ENCODE results near the gene CUL4B. TPM values are rescaled to one million over a fixed set of nuclear protein-coding genes. Genes with fewer than 3 reads are reported as not detected.
"Not testable (repeated sequence)": the region's sequence is repeated elsewhere in the genome, so short reads cannot be mapped to it uniquely, and the experiment has no call there.

Gene CUL4B
- total and polyA plus RNA-seq, 2 donors (not counting 3 experiments of a cell fraction or from before 2014, with no cell fraction given) = 22.2 to 90.0 TPM

DNA sequence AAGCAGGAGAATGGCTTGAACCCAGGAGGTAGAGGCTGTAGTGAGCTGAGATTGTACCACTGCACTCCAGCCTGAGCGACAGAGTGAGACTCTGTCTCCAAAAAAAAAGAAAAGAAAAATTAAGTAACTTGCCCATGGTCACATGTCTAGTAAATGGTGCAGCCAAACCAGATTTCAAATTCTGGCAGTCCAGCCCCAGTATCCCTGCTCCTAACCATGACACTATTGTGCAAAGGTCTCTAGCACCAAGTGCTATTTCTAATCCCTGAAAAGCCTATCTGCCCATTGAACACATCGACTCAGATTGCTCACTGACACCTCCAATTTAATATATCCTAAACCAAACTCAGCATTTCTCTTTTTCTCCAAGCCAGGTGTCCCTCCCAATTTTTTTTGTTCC is 84.0 kb downstream of the CUL4B start:
- Histone ChIP-seq H4K20me1 (replicated peaks; ENCODE audit: control insufficient read depth, extremely low read depth, insufficient read depth, low read length) (no peaks in the 10 kb centered on the region), H3K4me2 (ENCODE audit: insufficient read depth, low read length) (no peak overlapping the region), H3K4me1 (ENCODE audit: control insufficient read depth, extremely low read depth, insufficient read depth, low read length) (no peaks in the 10 kb centered on the region), H3K27ac (ENCODE audit: insufficient read depth, low read depth, low read length) (no peak overlapping the region), H3K9ac (replicated peaks; ENCODE audit: extremely low read depth, insufficient read depth, low read length) (no peak overlapping the region), H3K9me1 (replicated peaks; ENCODE audit: control insufficient read depth, extremely low read depth, insufficient read depth, low read length) (no peaks in the 10 kb centered on the region), H2AFZ (ENCODE audit: low read depth, low read length) (no peak overlapping the region), H3K4me3 (replicated peaks in 1 of 3; ENCODE audit: insufficient read depth in 1 of 3, low read depth in 1 of 3, low read length in 3 of 3) (no peak overlapping the region), H3K79me2 (ENCODE audit: control insufficient read depth, insufficient read depth, low read length) (no peaks in the 10 kb centered on the region), H3K27me3 (ENCODE audit: control insufficient read depth in 2 of 2, insufficient read depth in 2 of 2, low read length in 2 of 2) (no peaks in the 10 kb centered on the region), H3K36me3 (ENCODE audit: control insufficient read depth in 2 of 2, extremely low read depth in 1 of 2, insufficient read depth in 2 of 2, low read length in 2 of 2) (no peaks in the 10 kb centered on the region), H3K9me3 (replicated peaks; ENCODE audit: control insufficient read depth, insufficient read depth, low read length) (no peaks in the 10 kb centered on the region)
- DNase-seq (ENCODE audit: low read depth, low spot score) (no peak), FAIRE-seq (no peak)
- POLR2A ChIA-PET = no interaction called here
- intact Hi-C loops (cut with micrococcal nuclease) = no loop called here
- dilution Hi-C loops (cut with MboI; ENCODE audit: extremely low pct_ligation_motif_present, low sequenced_read_pairs) = no loop called here
- no TSS peak for BruUV-seq (replicated peaks)
- CTCF ChIA-PET = interaction anchor here (1.9 to 2.6 kb wide), 4 partner anchors 9 to 263 kb away, joined by 4 to 25 read pairs (median 10); no protein-coding TSS in a partner anchor
- TF ChIP-seq MYC (IDR thresholded peaks at IDR 0.05; ENCODE audit: low read depth, low read length) (no peak), POLR2A (IDR thresholded peaks at IDR 0.05; ENCODE audit: low read depth, low read length) (no peak), JUN (IDR thresholded peaks at IDR 0.05; ENCODE audit: borderline replicate concordance, insufficient read depth, insufficient read length, low read depth) (no peak)
- TF ChIP-seq, protein P1, sequence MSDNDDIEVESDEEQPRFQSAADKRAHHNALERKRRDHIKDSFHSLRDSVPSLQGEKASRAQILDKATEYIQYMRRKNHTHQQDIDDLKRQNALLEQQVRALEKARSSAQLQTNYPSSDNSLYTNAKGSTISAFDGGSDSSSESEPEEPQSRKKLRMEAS (IDR thresholded peaks at IDR 0.05; ENCODE audit: insufficient read depth, insufficient read length) = no peak

DNA sequence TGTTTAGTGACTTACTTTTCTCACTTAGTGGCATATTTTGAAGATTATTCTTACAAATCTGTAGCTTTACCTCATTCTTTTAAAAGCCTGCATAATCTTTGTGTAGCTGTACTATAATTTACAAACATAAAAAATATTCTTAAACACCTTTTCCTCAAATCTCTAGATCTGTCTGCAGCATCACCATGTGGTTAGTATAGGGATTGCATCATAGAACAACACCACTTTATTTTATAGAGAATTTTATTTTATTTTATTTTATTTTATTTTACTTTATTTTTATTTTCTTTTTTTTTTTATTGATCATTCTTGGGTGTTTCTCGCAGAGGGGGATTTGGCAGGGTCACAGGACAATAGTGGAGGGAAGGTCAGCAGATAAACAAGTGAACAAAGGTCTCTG is 85.3 kb downstream of the CUL4B start:
- dilution Hi-C loops (cut with MboI; ENCODE audit: extremely low pct_ligation_motif_present, low sequenced_read_pairs); H4K20me1 ChIP-seq (replicated peaks; ENCODE audit: control insufficient read depth, extremely low read depth, insufficient read depth, low read length); H3K36me3 ChIP-seq (ENCODE audit: control insufficient read depth in 2 of 2, extremely low read depth in 1 of 2, insufficient read depth in 2 of 2, low read length in 2 of 2); FAIRE-seq; H2AFZ ChIP-seq (ENCODE audit: low read depth, low read length); H3K9ac ChIP-seq (replicated peaks; ENCODE audit: extremely low read depth, insufficient read depth, low read length); H3K4me3 ChIP-seq (replicated peaks in 1 of 3; ENCODE audit: insufficient read depth in 1 of 3, low read depth in 1 of 3, low read length in 3 of 3); POLR2A ChIA-PET; H3K4me2 ChIP-seq (ENCODE audit: insufficient read depth, low read length); H3K4me1 ChIP-seq (ENCODE audit: control insufficient read depth, extremely low read depth, insufficient read depth, low read length); H3K9me3 ChIP-seq (replicated peaks; ENCODE audit: control insufficient read depth, insufficient read depth, low read length); H3K27ac ChIP-seq (ENCODE audit: insufficient read depth, low read depth, low read length); H3K27me3 ChIP-seq (ENCODE audit: control insufficient read depth in 2 of 2, insufficient read depth in 2 of 2, low read length in 2 of 2); H3K79me2 ChIP-seq (ENCODE audit: control insufficient read depth, insufficient read depth, low read length); H3K9me1 ChIP-seq (replicated peaks; ENCODE audit: control insufficient read depth, extremely low read depth, insufficient read depth, low read length); BruUV-seq (replicated peaks): not testable (repeated sequence)
- DNase-seq (ENCODE audit: low read depth, low spot score) = peak; percentile 39
- TF ChIP-seq, protein P2, sequence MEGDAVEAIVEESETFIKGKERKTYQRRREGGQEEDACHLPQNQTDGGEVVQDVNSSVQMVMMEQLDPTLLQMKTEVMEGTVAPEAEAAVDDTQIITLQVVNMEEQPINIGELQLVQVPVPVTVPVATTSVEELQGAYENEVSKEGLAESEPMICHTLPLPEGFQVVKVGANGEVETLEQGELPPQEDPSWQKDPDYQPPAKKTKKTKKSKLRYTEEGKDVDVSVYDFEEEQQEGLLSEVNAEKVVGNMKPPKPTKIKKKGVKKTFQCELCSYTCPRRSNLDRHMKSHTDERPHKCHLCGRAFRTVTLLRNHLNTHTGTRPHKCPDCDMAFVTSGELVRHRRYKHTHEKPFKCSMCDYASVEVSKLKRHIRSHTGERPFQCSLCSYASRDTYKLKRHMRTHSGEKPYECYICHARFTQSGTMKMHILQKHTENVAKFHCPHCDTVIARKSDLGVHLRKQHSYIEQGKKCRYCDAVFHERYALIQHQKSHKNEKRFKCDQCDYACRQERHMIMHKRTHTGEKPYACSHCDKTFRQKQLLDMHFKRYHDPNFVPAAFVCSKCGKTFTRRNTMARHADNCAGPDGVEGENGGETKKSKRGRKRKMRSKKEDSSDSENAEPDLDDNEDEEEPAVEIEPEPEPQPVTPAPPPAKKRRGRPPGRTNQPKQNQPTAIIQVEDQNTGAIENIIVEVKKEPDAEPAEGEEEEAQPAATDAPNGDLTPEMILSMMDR (IDR thresholded peaks at IDR 0.05; ENCODE audit: extremely low read depth in 1 of 2, insufficient read depth in 1 of 2, low read depth in 1 of 2, low read length in 2 of 2) = peak; percentile 7 to 18
- CTCF ChIA-PET = interaction anchor here (0.6 to 2.6 kb wide), 8 partner anchors 10 to 225 kb away, joined by 3 to 25 read pairs (median 4); partner anchors contain the start of gene ZBTB33
- intact Hi-C loops (cut with micrococcal nuclease) = loop anchor here (1.0 kb wide), 2 partner anchors 95 to 110 kb away; no protein-coding TSS in a partner anchor

Small RNAs within 50 kb of the gene (small RNA-seq; reads per million reads assigned to genes)
- not detected for gene RNU7-37P (ENCODE audit: insufficient read depth, insufficient read length, low read depth, low replicate concordance)

Other genes starting within 250 kb of the CUL4B start
- not detected in 2 replicates for gene TMEM255A, start 249.5 kb downstream of the CUL4B start, total RNA-seq
- gene TMEM255A, start 249.5 kb downstream of the CUL4B start, polyA plus RNA-seq = not detected in 2 replicates
- gene ATP1B4, start 198.9 kb downstream of the CUL4B start, total RNA-seq = not detected in 2 replicates
- not detected in 2 replicates for gene ATP1B4, start 198.9 kb downstream of the CUL4B start, polyA plus RNA-seq
- gene LAMP2, start 91.7 kb downstream of the CUL4B start, total RNA-seq = 128 and 135 TPM in 2 replicates
- gene LAMP2, start 91.7 kb downstream of the CUL4B start, polyA plus RNA-seq = 104 and 108 TPM in 2 replicates
- gene MCTS1, start 43.1 kb upstream of the CUL4B start, total RNA-seq = 63.2 and 70.0 TPM in 2 replicates
- 26.0 and 36.1 TPM in 2 replicates for gene MCTS1, start 43.1 kb upstream of the CUL4B start, polyA plus RNA-seq
- 32.9 and 34.6 TPM in 2 replicates for gene C1GALT1C1, start 69.1 kb upstream of the CUL4B start, total RNA-seq
- gene C1GALT1C1, start 69.1 kb upstream of the CUL4B start, polyA plus RNA-seq = 21.7 and 28.6 TPM in 2 replicates

Data from endothelial cell of umbilical vein (primary cell).